HG03108 (cell line): Measurements from ENCODE around the gene CEP68.

ENCODE experiments used
- ATAC-seq: cut with Tn5 transposase; IDR thresholded peaks from one replicate; pipeline ENCODE4 v1.9.1; 2021; ENCODE audit warnings: moderate library complexity; ENCODE audit not compliant: unreplicated experiment

The CEP68 gene

GRCh38 chr2:65055422-65056214, 598 bp upstream of the CEP68 start:
- peak; percentile 15 for ATAC-seq

- ATAC-seq, result no peak
Measured at GRCh38 chr2:65057054-65057375, 799 bp downstream of the CEP68 start.

- ATAC-seq, result peak; percentile 23
Measured at GRCh38 chr2:65057391-65058052, 1.3 kb downstream of the CEP68 start.

- no peak for ATAC-seq
Measured at GRCh38 chr2:65059071-65059470, 2.9 kb downstream of the CEP68 start.

GRCh38 chr2:65061146-65061909, 5.1 kb downstream of the CEP68 start:
- no peak for ATAC-seq

- ATAC-seq, result no peak
Measured at GRCh38 chr2:65061910-65062339, 5.7 kb downstream of the CEP68 start.

- no peak for ATAC-seq
Measured at GRCh38 chr2:65062843-65063825, 6.9 kb downstream of the CEP68 start.

GRCh38 chr2:65064728-65065552, 8.7 kb downstream of the CEP68 start:
- ATAC-seq, result peak; percentile 71

GRCh38 chr2:65067806-65068553, 11.8 kb downstream of the CEP68 start:
- no peak for ATAC-seq

- ATAC-seq, result no peak
Measured at GRCh38 chr2:65069439-65069824, 13.2 kb downstream of the CEP68 start.

GRCh38 chr2:65070172-65070830, 14.1 kb downstream of the CEP68 start:
- ATAC-seq, result no peak

- no peak for ATAC-seq
Measured at GRCh38 chr2:65070856-65071255, 14.6 kb downstream of the CEP68 start.

GRCh38 chr2:65071499-65072180, 15.4 kb downstream of the CEP68 start:
- ATAC-seq, result no peak

GRCh38 chr2:65072181-65072970, 16.2 kb downstream of the CEP68 start:
- ATAC-seq, result no peak

- no peak for ATAC-seq
Measured at GRCh38 chr2:65073879-65074565, 17.8 kb downstream of the CEP68 start.

GRCh38 chr2:65075176-65075575, 19.0 kb downstream of the CEP68 start:
- ATAC-seq, result no peak
